Kidney (tissue), 14 donors: Measurements from ENCODE around the gene SLC9A8. TPM values are rescaled to one million over a fixed set of nuclear protein-coding genes. Genes with fewer than 3 reads are reported as not detected.

Experiments used
- DNase-seq, 5 donors: peaks; one replicate each; pipeline ENCODE4 v3.0.0-alpha.2; 2013 to 2020
- FAIRE-seq: peaks from 2 replicates; lab custom pipeline; 2012; peaks lifted over from hg19 to GRCh38; lab: Jason Lieb, UNC
- H3K27ac ChIP-seq, 2 donors: one replicate each; pipeline ENCODE4 v1.7.0; 2013; ENCODE audit warnings: low read depth in 2 of 2, low read length in 2 of 2, inconsistent platforms in 1 of 2
- H3K27me3 ChIP-seq: one replicate; pipeline ENCODE4 v1.7.1; 2013; ENCODE audit warnings: low read length, inconsistent platforms; ENCODE audit not compliant: control insufficient read depth, insufficient read depth
- H3K36me3 ChIP-seq, 3 donors: one replicate each; pipeline versions ENCODE4 v1.7.0 to v1.7.1; 2013; ENCODE audit warnings: low read length in 3 of 3, control low read depth in 1 of 3, inconsistent platforms in 1 of 3; ENCODE audit not compliant: insufficient read depth in 3 of 3, control insufficient read depth in 2 of 3
- H3K4me1 ChIP-seq, 3 donors: one replicate each; pipeline versions ENCODE4 v1.7.0 to v1.7.1; 2013; ENCODE audit warnings: low read length in 3 of 3, inconsistent platforms in 1 of 3, low read depth in 1 of 3; ENCODE audit not compliant: control insufficient read depth in 2 of 3, insufficient read depth in 2 of 3
- H3K4me3 ChIP-seq, 3 donors: one replicate each; pipeline versions ENCODE4 v1.7.0 to v1.8.1; 2013; ENCODE audit warnings: low read length in 3 of 3, control low read depth in 1 of 3, inconsistent platforms in 1 of 3
- H3K9ac ChIP-seq, 3 donors: one replicate each; pipeline versions ENCODE4 v1.7.0 to v1.7.1; 2013; ENCODE audit warnings: low read length in 3 of 3, control low read depth in 1 of 3, inconsistent platforms in 1 of 3
- H3K9me3 ChIP-seq, 3 donors: one replicate each; pipeline versions ENCODE4 v1.7.0 to v1.7.1; 2013; ENCODE audit warnings: low read length in 3 of 3, control low read depth in 1 of 3, inconsistent platforms in 1 of 3; ENCODE audit not compliant: control insufficient read depth in 2 of 3, insufficient read depth in 1 of 3
- CTCF ChIP-seq: IDR thresholded peaks from 3 replicates; pipeline ENCODE4 v1.5.1; 2012; ENCODE audit warnings: mild to moderate bottlenecking, moderate library complexity, borderline replicate concordance; ENCODE audit not compliant: insufficient read depth; ENCODE audit errors: extremely low read depth
- intact Hi-C: fragments of 100-400 bp; cut with DNase I; formaldehyde crosslinking; loops from one replicate; pipeline ENCODE4 v1.11.1; 2022
- polyA plus RNA-seq: library from polyadenylated mRNA; stranded (reverse); fragments of 350-450 nt; fragmentation: Illumina TruSeq; extraction: RNeasy Lipid Tissue Mini Kit (QIAGEN cat#74804); gene quantifications from one replicate; pipeline ENCODE4 v1.2.3, GENCODE V29; 2014; ENCODE audit warnings: low read depth, low replicate concordance; ENCODE audit not compliant: insufficient read depth
- total RNA-seq: library from RNA; stranded (reverse); fragmentation: NEBNext Ultra II Directional; extraction: Animal tissue kit (Norgen Biotek cat#: 25700); gene quantifications from one replicate; pipeline ENCODE4 v1.2.1, GENCODE V29; 2021
- donor health status: control.
- donor health status: control.
- donor health status: control.
- donor health status: control.
- donor health status: control.
- donor health status: DM: yes; HTN: yes; CAD: no.
- donor health status: Normal renal cell carcinoma (clear cell type).

The SLC9A8 gene
- total and polyA plus RNA-seq, 2 donors from 2014 or later, result 4.5 to 22.4 TPM

GRCh38 chr20:49909499-49910339 is 97.1 kb downstream of the SLC9A8 start:
- Histone ChIP-seq H3K9ac (no peak overlapping the region), H3K27ac (no peak overlapping the region), H3K9me3 (no peaks in the 10 kb centered on the region), H3K4me3 (no peak overlapping the region), H3K4me1 (peaks cover 0 to 14% (median 4%) of the 10 kb centered on the region in 3 donors), H3K27me3 (no peaks in the 10 kb centered on the region), H3K36me3 (peaks cover 0 to 19% (median 17%) of the 10 kb centered on the region in 3 donors)
- DNase-seq, result peak in 1 of 5 donors; percentile 20
- no peak for TF ChIP-seq CTCF
- intact Hi-C loops, result no loop called here
- no peak for FAIRE-seq

GRCh38 chr20:49910340-49910706 is 97.7 kb downstream of the SLC9A8 start:
- no peak overlapping the region for H3K9ac ChIP-seq
- no peaks in the 10 kb centered on the region for H3K27me3 ChIP-seq
- intact Hi-C loops, result no loop called here
- DNase-seq (no peak), FAIRE-seq (no peak)
- H3K36me3 ChIP-seq, result peaks cover 0 to 17% (median 15%) of the 10 kb centered on the region in 3 donors
- H3K9me3 ChIP-seq, result no peaks in the 10 kb centered on the region
- H3K4me3 ChIP-seq, result no peak overlapping the region
- peaks cover 0 to 14% (median 4%) of the 10 kb centered on the region in 3 donors for H3K4me1 ChIP-seq
- no peak overlapping the region for H3K27ac ChIP-seq
- TF ChIP-seq CTCF, result no peak

GRCh38 chr20:49913399-49914047 is 100.9 kb downstream of the SLC9A8 start:
- Histone ChIP-seq H3K27me3 (no peaks in the 10 kb centered on the region), H3K27ac (no peak overlapping the region), H3K9me3 (no peaks in the 10 kb centered on the region), H3K9ac (peak overlapping the region in 1 of 3 donors; percentile 95), H3K36me3 (peaks cover 0 to under 1% (median 0%) of the 10 kb centered on the region in 3 donors), H3K4me3 (peak overlapping the region in 1 of 3 donors; percentile 99), H3K4me1 (peaks cover 0 to 14% (median 4%) of the 10 kb centered on the region in 3 donors)
- FAIRE-seq (no peak), DNase-seq (no peak)
- intact Hi-C loops, result no loop called here
- no peak for TF ChIP-seq CTCF
